ENCODE results near the gene DAZAP2.

GRCh38 chr12:51196547-51196946 is 42.1 kb upstream of the DAZAP2 start:
- no peak for TF ChIP-seq POLR2A (IDR thresholded peaks at IDR 0.05; ENCODE audit: low read length)
- TF ChIP-seq GATA1 (IDR thresholded peaks at IDR 0.05; ENCODE audit: low read depth, low read length) = no peak

All from erythroblast (primary cell).